ENCODE measurements around the gene FBXO8. TPM values are rescaled to one million over a fixed set of nuclear protein-coding genes. Genes with fewer than 3 reads are reported as not detected.
"Not testable (repeated sequence)": the region's sequence is repeated elsewhere in the genome, so short reads cannot be mapped to it uniquely, and the experiment has no call there.

The FBXO8 gene
- total and polyA plus RNA-seq, 4 donors: 15.6 to 48.0 (median 22.3) TPM

DNA sequence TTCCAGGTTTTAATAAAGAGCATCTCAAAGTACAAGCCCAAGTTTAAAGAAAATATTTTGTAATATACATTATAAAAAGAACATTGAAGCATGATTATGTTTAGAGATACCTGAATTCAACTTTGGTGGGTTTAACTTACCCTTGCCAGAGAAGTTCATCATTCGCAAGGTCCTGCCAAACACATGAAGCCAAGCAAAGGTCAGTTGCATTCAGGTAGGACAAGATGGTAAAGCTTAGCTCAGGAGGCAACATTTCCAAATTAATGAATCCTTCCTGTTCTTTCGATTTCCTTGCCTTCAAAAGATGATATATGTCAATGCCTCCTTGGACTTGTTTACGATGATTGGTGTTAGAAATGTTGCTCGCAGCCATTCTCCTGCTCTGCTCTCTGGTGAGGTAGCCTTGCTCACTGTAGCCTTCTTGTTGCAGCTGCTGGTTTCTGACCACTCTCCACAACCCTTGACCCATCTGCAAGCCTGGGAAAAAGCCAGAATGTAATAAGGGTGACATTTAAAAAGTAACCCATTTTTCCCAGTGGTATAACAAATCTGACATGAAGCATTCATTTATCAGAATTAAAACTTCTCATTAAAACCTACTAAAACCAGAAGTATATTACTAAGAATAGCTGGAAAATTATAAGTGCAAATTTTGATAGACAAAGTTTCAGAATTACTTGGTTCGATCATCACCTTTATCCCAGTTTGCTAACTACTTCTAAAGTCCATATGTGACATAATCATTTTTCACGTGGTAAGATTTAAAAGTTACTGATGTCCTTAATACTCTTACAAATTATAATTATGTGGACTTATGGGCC is 20.6 kb downstream of the FBXO8 start:
- Histone ChIP-seq H3K9me3 (ENCODE audit: control insufficient read depth in 4 of 4, insufficient read depth in 3 of 4, low read length in 3 of 4) (no peaks in the 10 kb centered on the region), H3K4me1 (ENCODE audit: control insufficient read depth in 5 of 5, insufficient read depth in 5 of 5, low read length in 5 of 5) (peaks cover 0 to 13% (median 0%) of the 10 kb centered on the region in 5 donors), H3K9ac (ENCODE audit: insufficient read depth in 1 of 2, low read length in 2 of 2) (no peak overlapping the region), H3K27ac (ENCODE audit: low read depth in 1 of 2, low read length in 1 of 2) (no peak overlapping the region), H3K36me3 (ENCODE audit: control insufficient read depth in 4 of 4, insufficient read depth in 4 of 4, low read length in 4 of 4) (peaks cover 0 to 8% (median under 1%) of the 10 kb centered on the region in 4 donors), H3K27me3 (ENCODE audit: control insufficient read depth in 3 of 3, insufficient read depth in 3 of 3, low read length in 2 of 3) (no peaks in the 10 kb centered on the region), H3K4me3 (no peak overlapping the region)
- no peak for TF ChIP-seq CTCF (IDR thresholded peaks at IDR 0.05; ENCODE audit: control extremely low read depth, extremely low read depth)
- DNase-seq (no peak), ATAC-seq (ENCODE audit: insufficient read depth, low FRiP score) (no peak)
- WGBS, 2 donors: 89 to 94% methylated on average over 6 of the region's 6 CpGs

GRCh38 chr4:174261432-174261831 is 22.0 kb downstream of the FBXO8 start:
- H3K36me3 ChIP-seq (ENCODE audit: control insufficient read depth in 4 of 4, insufficient read depth in 4 of 4, low read length in 4 of 4): peaks cover 2 to 12% (median 3%) of the 10 kb centered on the region in 4 donors
- H3K27me3 ChIP-seq (ENCODE audit: control insufficient read depth in 3 of 3, insufficient read depth in 3 of 3, low read length in 2 of 3); DNase-seq; ATAC-seq (ENCODE audit: insufficient read depth, low FRiP score); H3K4me3 ChIP-seq; H3K9me3 ChIP-seq (ENCODE audit: control insufficient read depth in 4 of 4, insufficient read depth in 3 of 4, low read length in 3 of 4); H3K27ac ChIP-seq (ENCODE audit: low read depth in 1 of 2, low read length in 1 of 2); H3K9ac ChIP-seq (ENCODE audit: insufficient read depth in 1 of 2, low read length in 2 of 2); H3K4me1 ChIP-seq (ENCODE audit: control insufficient read depth in 5 of 5, insufficient read depth in 5 of 5, low read length in 5 of 5): not testable (repeated sequence)
- 63 to 71% methylated on average over 1 of the region's 1 CpG for WGBS, 2 donors

- peaks cover 2 to 12% (median 3%) of the 10 kb centered on the region in 4 donors for H3K36me3 ChIP-seq (ENCODE audit: control insufficient read depth in 4 of 4, insufficient read depth in 4 of 4, low read length in 4 of 4)
- H3K4me1 ChIP-seq (ENCODE audit: control insufficient read depth in 5 of 5, insufficient read depth in 5 of 5, low read length in 5 of 5): peaks cover 0 to 5% (median 3%) of the 10 kb centered on the region in 5 donors
- 30 to 42% methylated on average over 3 of the region's 3 CpGs for WGBS, 2 donors
- TF ChIP-seq CTCF (IDR thresholded peaks at IDR 0.05; ENCODE audit: control extremely low read depth, extremely low read depth): no peak
- no peaks in the 10 kb centered on the region for H3K9me3 ChIP-seq (ENCODE audit: control insufficient read depth in 4 of 4, insufficient read depth in 3 of 4, low read length in 3 of 4)
- no peak overlapping the region for H3K27ac ChIP-seq (ENCODE audit: low read depth in 1 of 2, low read length in 1 of 2)
- ATAC-seq (ENCODE audit: insufficient read depth, low FRiP score) (no peak), DNase-seq (peak in 2 of 3 donors; percentile 32 to 41)
- no peak overlapping the region for H3K9ac ChIP-seq (ENCODE audit: insufficient read depth in 1 of 2, low read length in 2 of 2)
- H3K4me3 ChIP-seq: no peak overlapping the region
- H3K27me3 ChIP-seq (ENCODE audit: control insufficient read depth in 3 of 3, insufficient read depth in 3 of 3, low read length in 2 of 3): no peaks in the 10 kb centered on the region
These were observed 23.4 kb downstream of the FBXO8 start for GRCh38 chr4:174260099-174260498.

- DNase-seq (peak in 1 of 3 donors; percentile 3), ATAC-seq (ENCODE audit: insufficient read depth, low FRiP score) (no peak)
- Histone ChIP-seq H3K27ac (ENCODE audit: low read depth in 1 of 2, low read length in 1 of 2) (no peak overlapping the region), H3K9me3 (ENCODE audit: control insufficient read depth in 4 of 4, insufficient read depth in 3 of 4, low read length in 3 of 4) (no peaks in the 10 kb centered on the region), H3K9ac (ENCODE audit: insufficient read depth in 1 of 2, low read length in 2 of 2) (no peak overlapping the region), H3K4me1 (ENCODE audit: control insufficient read depth in 5 of 5, insufficient read depth in 5 of 5, low read length in 5 of 5) (peaks cover 0 to 5% (median 3%) of the 10 kb centered on the region in 5 donors), H3K27me3 (ENCODE audit: control insufficient read depth in 3 of 3, insufficient read depth in 3 of 3, low read length in 2 of 3) (no peaks in the 10 kb centered on the region), H3K36me3 (ENCODE audit: control insufficient read depth in 4 of 4, insufficient read depth in 4 of 4, low read length in 4 of 4) (peaks cover 2 to 12% (median 3%) of the 10 kb centered on the region in 4 donors), H3K4me3 (no peak overlapping the region)
- no peak for TF ChIP-seq CTCF (IDR thresholded peaks at IDR 0.05; ENCODE audit: control extremely low read depth, extremely low read depth)
These were observed 23.9 kb downstream of the FBXO8 start for GRCh38 chr4:174259580-174259979.

Data from lung (tissue), 12 donors.